HG03175 (cell line): ENCODE results near the gene ABCG4.

Source experiments
- ATAC-seq: cut with Tn5 transposase; IDR thresholded peaks from one replicate; pipeline ENCODE4 v1.9.1; 2021; ENCODE audit warnings: mild to moderate bottlenecking, moderate library complexity; ENCODE audit not compliant: unreplicated experiment

ABCG4 gene

GRCh38 chr11:119205080-119205479 is 56.2 kb downstream of the ABCG4 start:
- ATAC-seq, result no peak

- ATAC-seq, result peak; percentile 84
These were observed 57.0 kb downstream of the ABCG4 start, which contains the start of gene CBL for GRCh38 chr11:119205574-119206510. TSS of gene CBL (plus strand) at chr11:119206339. CDS start at chr11:119206418, 79 bp downstream.

- ATAC-seq, result peak; percentile 34
These were observed 57.9 kb downstream of the ABCG4 start for GRCh38 chr11:119206511-119207414.

- ATAC-seq, result no peak
These were observed 58.6 kb downstream of the ABCG4 start for GRCh38 chr11:119207415-119207960.

GRCh38 chr11:119209186-119209585 is 60.3 kb downstream of the ABCG4 start:
- ATAC-seq, result no peak

- ATAC-seq, result no peak
These were observed 61.2 kb downstream of the ABCG4 start for GRCh38 chr11:119210050-119210449.
